ENCODE measurements around the gene ATAD1. TPM values are rescaled to one million over a fixed set of nuclear protein-coding genes. Genes with fewer than 3 reads are reported as not detected.
"Not testable (repeated sequence)": the region's sequence is repeated elsewhere in the genome, so short reads cannot be mapped to it uniquely, and the experiment has no call there.

The ATAD1 gene
- total RNA-seq, 3 donors from 2014 or later = 52.2 to 61.1 (median 52.5) TPM

DNA sequence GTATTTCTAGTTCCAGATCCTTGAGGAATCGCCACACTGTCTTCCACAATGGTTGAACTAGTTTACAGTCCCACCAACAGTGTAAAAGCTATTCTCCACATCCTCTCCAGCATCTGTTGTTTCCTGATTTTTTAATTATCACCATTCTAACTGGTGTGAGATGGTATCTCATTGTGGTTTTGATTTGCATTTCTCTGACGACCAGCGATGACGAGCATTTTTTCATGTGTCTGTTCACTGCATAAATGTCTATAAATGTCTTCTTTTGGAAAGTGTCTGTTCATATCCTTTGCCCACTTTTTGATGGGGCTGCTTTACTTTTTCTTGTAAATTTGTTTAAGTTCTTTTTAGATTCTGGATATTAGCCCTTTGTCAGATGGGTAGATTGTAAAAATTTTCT lies 37.6 kb upstream of the ATAD1 start:
- not testable (repeated sequence) for H3K36me3 Mint-ChIP-seq (ENCODE audit: insufficient read depth); DNase-seq; H3K27me3 Mint-ChIP-seq (ENCODE audit: low read depth); H3K9me3 Mint-ChIP-seq; ATAC-seq; H3K4me3 Mint-ChIP-seq
- H3K4me1 Mint-ChIP-seq (ENCODE audit: low read depth) = peaks cover 13% of the 10 kb centered on the region

DNA sequence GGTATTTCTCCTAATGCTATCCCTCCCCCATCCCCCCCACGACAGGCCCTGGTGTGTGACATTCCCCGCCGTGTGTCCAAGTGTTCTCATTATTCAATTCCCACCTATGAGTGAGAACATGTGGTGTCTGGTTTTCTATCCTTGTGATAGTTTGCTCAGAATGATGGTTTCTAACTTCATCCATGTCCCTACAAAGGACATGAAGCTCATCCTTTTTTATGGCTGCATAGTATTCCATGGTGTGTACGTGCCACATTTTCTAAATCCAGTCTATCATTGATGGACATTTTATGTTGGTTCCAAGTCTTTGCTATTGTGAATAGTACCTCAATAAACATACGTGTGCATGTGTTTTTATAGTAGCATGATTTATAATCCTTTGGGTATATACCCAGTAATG lies 37.2 kb upstream of the ATAD1 start:
- ATAC-seq; H3K9me3 Mint-ChIP-seq; H3K4me3 Mint-ChIP-seq; H3K27me3 Mint-ChIP-seq (ENCODE audit: low read depth); H3K36me3 Mint-ChIP-seq (ENCODE audit: insufficient read depth); DNase-seq; H3K4me1 Mint-ChIP-seq (ENCODE audit: low read depth): not testable (repeated sequence)

DNA sequence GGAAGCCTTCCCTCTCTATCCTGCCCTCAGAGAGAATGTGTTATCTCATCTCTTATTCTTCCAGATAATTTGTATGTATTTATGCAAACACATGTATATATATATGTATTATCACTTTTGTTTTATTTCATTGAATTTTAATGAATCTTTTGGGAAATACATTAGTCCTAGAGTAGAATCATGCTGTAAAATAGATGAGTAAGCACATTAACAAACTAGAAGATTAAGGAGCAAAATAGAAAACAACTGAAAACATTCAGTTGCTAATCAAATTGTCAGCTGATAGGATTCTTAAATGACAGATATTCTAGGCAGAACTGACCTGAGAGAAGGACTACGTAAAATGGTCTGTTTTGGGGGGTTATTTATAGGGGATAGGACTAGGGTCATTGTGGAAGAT lies 34.1 kb upstream of the ATAD1 start:
- no peak for ATAC-seq
- no peak for DNase-seq
- Mint-ChIP-seq H3K27me3 (ENCODE audit: low read depth) (no peaks in the 10 kb centered on the region), H3K4me3 (no peak overlapping the region), H3K36me3 (ENCODE audit: insufficient read depth) (no peaks in the 10 kb centered on the region), H3K4me1 (ENCODE audit: low read depth) (peaks cover 8% of the 10 kb centered on the region), H3K9me3 (no peaks in the 10 kb centered on the region)

DNA sequence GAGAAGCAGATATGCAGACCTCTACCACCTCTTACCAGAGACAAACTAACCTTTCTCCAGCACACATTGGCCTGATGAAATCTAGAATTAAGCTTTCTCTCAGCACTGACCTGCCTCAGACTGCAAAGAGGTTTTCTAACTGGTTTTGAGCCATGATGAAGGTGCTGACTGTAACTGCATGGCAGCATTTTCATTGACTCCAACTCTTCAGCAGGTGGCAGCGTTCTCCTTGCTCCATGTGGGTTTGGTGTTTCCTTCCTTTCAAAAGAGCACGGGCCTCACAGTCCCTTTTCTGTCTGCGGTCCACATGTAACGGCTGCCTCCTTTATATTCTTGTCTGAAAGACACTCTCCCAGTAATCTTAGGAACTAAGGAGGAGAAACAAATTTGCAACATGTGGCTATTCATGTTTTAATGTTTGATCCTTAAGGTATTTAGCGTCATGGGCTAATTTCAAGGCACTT lies 32.7 kb upstream of the ATAD1 start:
- no peak overlapping the region for H3K4me3 Mint-ChIP-seq

DNA sequence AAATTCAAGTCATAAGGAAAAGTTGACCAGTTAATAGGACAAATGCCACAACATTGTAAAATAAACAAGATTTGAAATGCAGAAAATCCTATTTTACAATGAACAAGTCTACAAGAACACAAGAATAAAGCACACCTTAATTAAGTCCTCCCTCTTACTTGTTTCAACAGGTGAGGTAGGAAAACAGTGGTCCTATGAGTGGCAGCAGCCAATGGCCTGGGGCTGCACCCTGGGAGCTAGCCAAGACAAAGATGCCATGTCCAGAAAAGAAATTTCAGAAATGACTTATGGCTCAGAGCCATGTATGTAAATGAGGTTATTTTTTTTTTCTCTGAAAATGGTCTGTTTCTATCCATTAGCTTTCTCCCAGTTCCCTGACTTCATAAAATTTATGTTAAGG lies 31.0 kb upstream of the ATAD1 start:
- ATAC-seq = no peak
- peaks cover 3% of the 10 kb centered on the region for H3K4me1 Mint-ChIP-seq (ENCODE audit: low read depth)
- H3K27me3 Mint-ChIP-seq (ENCODE audit: low read depth) = no peaks in the 10 kb centered on the region
- H3K4me3 Mint-ChIP-seq = no peak overlapping the region
- DNase-seq = no peak
- H3K9me3 Mint-ChIP-seq = no peaks in the 10 kb centered on the region
- H3K36me3 Mint-ChIP-seq (ENCODE audit: insufficient read depth) = no peaks in the 10 kb centered on the region

More for the DNA sequence above, 32.7 kb upstream of the ATAD1 start:
- no peaks in the 10 kb centered on the region for H3K27me3 Mint-ChIP-seq (ENCODE audit: low read depth)
- DNase-seq (peak; percentile 35), ATAC-seq (peak; percentile 84 to 85)
- H3K36me3 Mint-ChIP-seq (ENCODE audit: insufficient read depth) = no peaks in the 10 kb centered on the region
- H3K9me3 Mint-ChIP-seq = no peaks in the 10 kb centered on the region
- H3K4me1 Mint-ChIP-seq (ENCODE audit: low read depth) = peaks cover 7% of the 10 kb centered on the region

DNA sequence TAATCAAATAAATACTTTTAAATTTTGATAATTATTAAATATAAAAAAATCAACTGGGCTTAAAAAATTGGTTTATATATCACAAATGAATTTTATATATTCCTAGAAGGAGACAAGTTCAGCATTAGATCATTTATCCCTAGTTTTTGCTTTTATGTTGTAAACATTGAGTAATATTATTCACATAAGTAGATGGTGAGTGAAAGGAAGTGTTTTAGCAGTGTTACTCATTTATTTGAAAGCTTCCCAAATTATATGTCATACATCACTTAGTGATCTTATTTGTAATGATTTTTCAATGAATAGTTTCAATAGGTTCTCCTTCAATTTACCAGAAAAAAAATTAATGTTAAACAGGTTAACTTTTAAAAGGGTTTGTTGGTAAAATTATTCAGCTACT lies 29.5 kb upstream of the ATAD1 start:
- Mint-ChIP-seq H3K4me1 (ENCODE audit: low read depth) (peaks cover 3% of the 10 kb centered on the region), H3K36me3 (ENCODE audit: insufficient read depth) (no peaks in the 10 kb centered on the region), H3K9me3 (no peaks in the 10 kb centered on the region), H3K27me3 (ENCODE audit: low read depth) (no peaks in the 10 kb centered on the region), H3K4me3 (no peak overlapping the region)
- no peak for DNase-seq
- no peak for ATAC-seq

DNA sequence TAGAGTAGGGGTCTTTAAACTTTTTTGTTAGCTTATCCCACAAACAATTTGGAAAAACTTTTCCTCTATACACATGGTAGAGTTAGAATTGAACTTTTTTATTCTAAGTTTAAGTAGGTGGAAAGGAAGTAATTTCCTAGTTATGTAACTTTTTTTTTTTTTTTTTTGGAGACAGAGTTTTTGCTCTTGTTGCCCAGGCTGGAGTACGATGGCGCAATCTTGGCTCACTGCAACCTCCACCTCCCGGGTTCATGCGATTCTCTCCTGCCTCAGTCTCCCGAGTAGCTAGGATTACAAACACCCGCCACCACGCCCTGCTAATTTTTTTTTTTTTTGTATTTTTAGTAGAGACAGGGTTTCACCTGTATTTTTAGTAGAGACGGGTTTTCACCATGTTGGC lies 28.7 kb upstream of the ATAD1 start:
- not testable (repeated sequence) for H3K4me1 Mint-ChIP-seq (ENCODE audit: low read depth); H3K4me3 Mint-ChIP-seq; DNase-seq; ATAC-seq; H3K27me3 Mint-ChIP-seq (ENCODE audit: low read depth); H3K9me3 Mint-ChIP-seq; H3K36me3 Mint-ChIP-seq (ENCODE audit: insufficient read depth)

DNA sequence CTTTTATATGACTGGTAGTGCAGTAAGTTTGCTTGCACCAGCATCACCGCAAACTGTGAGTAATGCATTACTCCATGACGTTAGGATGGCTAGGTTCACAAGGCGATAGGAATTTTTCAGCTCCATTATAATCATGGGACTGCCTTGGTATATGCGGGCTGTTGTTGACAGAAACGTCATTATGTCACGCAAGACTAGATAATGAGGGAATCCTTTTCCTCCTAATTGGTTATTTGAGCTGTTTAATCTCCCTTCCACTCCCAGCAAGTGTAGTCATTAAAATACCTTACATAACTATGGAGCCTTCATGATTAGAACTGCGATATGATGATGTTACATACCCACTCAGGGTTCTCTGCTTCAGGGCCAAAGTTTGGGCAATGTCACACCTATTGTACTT lies 28.0 kb upstream of the ATAD1 start:
- ATAC-seq (no peak), DNase-seq (no peak)
- Mint-ChIP-seq H3K9me3 (no peaks in the 10 kb centered on the region), H3K4me3 (no peak overlapping the region), H3K36me3 (ENCODE audit: insufficient read depth) (no peaks in the 10 kb centered on the region), H3K4me1 (ENCODE audit: low read depth) (peaks cover 1% of the 10 kb centered on the region), H3K27me3 (ENCODE audit: low read depth) (no peaks in the 10 kb centered on the region)

DNA sequence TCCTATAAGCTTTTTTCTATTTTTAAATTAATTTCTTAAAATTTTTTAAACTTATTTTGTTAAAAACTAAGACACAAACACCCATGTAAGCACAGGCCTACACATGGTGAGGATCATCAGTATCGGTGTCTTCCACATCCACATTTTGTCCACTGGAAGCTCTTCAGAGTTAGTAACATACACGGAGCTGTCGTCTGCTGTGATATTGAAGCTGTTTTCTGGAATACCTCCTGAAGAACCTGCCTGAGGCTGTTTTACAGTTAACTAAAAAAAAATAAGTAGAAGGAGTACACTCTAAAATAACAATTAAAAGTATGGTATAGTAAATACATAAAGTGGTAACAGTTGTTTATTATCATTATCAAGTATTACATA lies 27.6 kb upstream of the ATAD1 start:
- no peak for ATAC-seq

DNA sequence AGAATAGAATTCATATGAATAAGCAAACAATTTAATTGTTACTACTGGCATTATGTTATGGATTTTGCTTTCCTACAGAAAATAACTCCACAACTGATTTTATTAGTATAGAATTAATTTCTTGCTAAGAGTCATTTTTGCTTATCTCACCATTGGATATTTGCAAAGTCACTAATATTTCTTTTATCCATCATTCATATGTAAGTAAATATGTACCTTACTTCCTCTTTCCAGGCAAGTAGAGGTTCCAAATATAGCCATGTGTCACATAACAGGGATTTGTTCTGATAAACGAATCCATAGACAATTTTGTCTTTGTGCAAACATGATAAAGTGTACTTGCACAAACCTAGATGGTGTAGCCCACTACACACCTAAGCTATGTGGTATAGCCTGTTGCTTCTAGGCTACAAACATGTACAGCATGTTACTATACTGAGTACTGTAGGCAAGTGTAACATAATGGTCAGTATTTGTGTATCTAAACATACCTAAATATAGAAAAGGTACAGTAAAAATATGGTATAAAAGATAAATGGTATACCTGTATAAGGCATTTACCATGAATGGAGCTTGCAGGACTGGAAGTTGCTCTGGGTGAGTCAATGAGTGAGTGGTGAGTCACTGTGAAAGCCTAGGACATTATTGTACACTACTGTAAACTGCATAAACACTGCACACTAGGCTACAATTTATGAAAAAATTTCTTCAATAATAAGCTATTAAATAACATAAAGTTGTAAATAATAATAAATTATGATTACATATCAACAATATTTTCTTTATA lies 27.0 kb upstream of the ATAD1 start:
- DNase-seq (no peak), ATAC-seq (peak; percentile 46 to 51)

More for the DNA sequence above, 27.6 kb upstream of the ATAD1 start:
- no peaks in the 10 kb centered on the region for H3K27me3 Mint-ChIP-seq (ENCODE audit: low read depth)
- no peak overlapping the region for H3K4me3 Mint-ChIP-seq
- no peak for DNase-seq
- H3K9me3 Mint-ChIP-seq = no peaks in the 10 kb centered on the region
- H3K36me3 Mint-ChIP-seq (ENCODE audit: insufficient read depth) = no peaks in the 10 kb centered on the region
- H3K4me1 Mint-ChIP-seq (ENCODE audit: low read depth) = no peaks in the 10 kb centered on the region

DNA sequence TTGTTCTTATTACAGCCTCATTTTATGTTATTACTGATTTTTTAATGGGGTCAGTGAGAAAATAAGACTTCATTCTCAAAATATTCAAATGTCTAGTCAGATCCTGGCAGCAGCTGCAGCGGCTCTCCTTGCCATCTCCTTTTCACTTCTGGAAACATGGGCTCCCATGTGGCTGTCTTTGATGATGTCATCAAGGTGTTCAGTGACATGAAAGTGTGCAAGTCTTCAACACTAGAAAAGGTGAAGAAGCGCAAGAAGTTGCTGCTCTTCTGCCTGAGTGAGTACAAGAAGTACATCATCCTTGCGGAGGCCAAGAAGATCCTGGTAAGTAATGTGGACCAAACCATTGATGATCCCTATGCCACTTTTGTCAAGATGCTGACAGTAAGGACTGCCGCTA lies 25.7 kb upstream of the ATAD1 start:
- Mint-ChIP-seq H3K4me1 (ENCODE audit: low read depth) (no peaks in the 10 kb centered on the region), H3K4me3 (no peak overlapping the region), H3K9me3 (no peaks in the 10 kb centered on the region), H3K27me3 (ENCODE audit: low read depth) (no peaks in the 10 kb centered on the region), H3K36me3 (ENCODE audit: insufficient read depth) (no peaks in the 10 kb centered on the region)
- DNase-seq = no peak
- no peak for ATAC-seq

More for the DNA sequence above, 27.0 kb upstream of the ATAD1 start:
- Mint-ChIP-seq H3K4me1 (ENCODE audit: low read depth) (no peaks in the 10 kb centered on the region), H3K27me3 (ENCODE audit: low read depth) (no peaks in the 10 kb centered on the region), H3K9me3 (no peaks in the 10 kb centered on the region), H3K36me3 (ENCODE audit: insufficient read depth) (no peaks in the 10 kb centered on the region), H3K4me3 (no peak overlapping the region)

DNA sequence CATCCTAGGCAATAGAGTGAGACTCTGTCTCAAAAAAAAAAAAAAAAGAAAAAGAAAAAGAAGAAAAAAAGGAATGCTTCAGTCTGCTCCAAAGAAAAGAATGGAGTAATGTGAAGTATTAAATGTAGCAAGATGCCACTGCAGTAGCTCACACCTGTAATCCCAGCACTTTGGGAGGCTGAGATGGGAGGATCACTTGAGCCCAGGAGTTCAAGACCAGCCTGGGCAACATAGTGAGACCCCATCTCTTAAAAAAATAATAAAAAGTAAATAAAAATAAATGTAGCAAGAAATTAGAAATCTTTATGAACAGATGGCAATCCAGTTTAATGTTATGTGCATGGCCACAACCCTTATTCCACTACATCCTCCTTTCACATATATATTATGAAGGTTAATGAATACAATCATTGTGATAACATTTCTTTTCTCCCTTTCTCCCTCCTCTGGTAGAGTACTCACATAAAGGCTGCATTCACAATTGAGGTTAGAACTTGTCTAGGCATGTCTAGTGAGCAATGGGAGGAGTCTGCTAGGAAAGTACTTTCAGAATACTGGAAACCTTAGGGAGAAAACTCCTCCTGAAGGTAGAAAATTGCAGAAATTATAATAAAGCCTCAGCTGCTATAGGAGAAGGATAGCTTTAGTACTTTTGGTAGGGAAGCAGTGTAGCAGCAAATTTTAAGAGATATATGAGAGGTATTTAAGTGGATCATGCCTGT lies 24.9 kb upstream of the ATAD1 start:
- ATAC-seq (no peak), DNase-seq (no peak)
- H3K36me3 Mint-ChIP-seq (ENCODE audit: insufficient read depth) = no peaks in the 10 kb centered on the region
- no peak overlapping the region for H3K4me3 Mint-ChIP-seq
- no peaks in the 10 kb centered on the region for H3K9me3 Mint-ChIP-seq
- no peaks in the 10 kb centered on the region for H3K4me1 Mint-ChIP-seq (ENCODE audit: low read depth)
- H3K27me3 Mint-ChIP-seq (ENCODE audit: low read depth) = no peaks in the 10 kb centered on the region

DNA sequence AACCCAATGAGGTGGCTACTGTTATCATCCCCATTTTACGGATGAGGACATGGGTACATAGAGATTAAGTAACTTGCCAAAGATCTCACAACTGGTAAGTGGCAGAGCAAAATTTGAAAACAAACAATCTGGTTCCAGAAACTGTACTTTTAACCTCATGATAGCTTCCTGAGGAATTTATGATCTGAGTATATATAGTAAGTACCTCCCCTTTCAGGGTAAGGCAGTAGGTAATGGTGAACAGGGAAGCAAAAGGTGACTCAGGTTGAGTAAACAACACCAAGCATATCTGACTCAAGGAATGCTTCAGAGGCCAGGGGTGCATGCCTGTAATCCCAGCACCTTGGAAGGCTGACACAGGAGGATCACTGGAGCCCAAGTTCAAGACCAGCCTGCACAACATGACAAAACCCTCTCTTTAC lies 24.2 kb upstream of the ATAD1 start:
- ATAC-seq = no peak
- no peaks in the 10 kb centered on the region for H3K36me3 Mint-ChIP-seq (ENCODE audit: insufficient read depth)
- no peaks in the 10 kb centered on the region for H3K27me3 Mint-ChIP-seq (ENCODE audit: low read depth)
- H3K9me3 Mint-ChIP-seq = no peaks in the 10 kb centered on the region
- no peak for DNase-seq
- no peak overlapping the region for H3K4me3 Mint-ChIP-seq
- H3K4me1 Mint-ChIP-seq (ENCODE audit: low read depth) = no peaks in the 10 kb centered on the region

DNA sequence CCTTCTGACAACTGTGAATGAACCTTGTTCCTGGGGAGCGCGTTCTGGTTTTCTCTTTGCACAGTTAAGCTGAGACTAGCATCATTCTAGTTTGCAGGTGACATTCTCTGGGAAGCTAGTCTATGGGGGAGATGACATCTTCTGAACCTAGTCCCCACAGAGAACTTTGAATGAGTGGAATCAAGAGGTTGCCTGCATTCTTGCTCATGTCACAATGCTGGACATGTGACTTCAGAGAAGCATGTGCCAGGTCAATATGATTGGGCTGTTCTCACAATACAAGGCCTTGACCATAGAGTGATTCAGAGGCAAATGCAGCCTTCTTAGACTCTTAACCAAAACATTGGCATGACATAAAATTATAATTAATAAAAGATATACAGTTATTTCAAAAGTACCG lies 23.2 kb upstream of the ATAD1 start:
- Mint-ChIP-seq H3K4me3 (no peak overlapping the region), H3K4me1 (ENCODE audit: low read depth) (no peaks in the 10 kb centered on the region), H3K27me3 (ENCODE audit: low read depth) (no peaks in the 10 kb centered on the region), H3K9me3 (peaks cover 6% of the 10 kb centered on the region), H3K36me3 (ENCODE audit: insufficient read depth) (peaks cover 2% of the 10 kb centered on the region)
- ATAC-seq (no peak), DNase-seq (no peak)

DNA sequence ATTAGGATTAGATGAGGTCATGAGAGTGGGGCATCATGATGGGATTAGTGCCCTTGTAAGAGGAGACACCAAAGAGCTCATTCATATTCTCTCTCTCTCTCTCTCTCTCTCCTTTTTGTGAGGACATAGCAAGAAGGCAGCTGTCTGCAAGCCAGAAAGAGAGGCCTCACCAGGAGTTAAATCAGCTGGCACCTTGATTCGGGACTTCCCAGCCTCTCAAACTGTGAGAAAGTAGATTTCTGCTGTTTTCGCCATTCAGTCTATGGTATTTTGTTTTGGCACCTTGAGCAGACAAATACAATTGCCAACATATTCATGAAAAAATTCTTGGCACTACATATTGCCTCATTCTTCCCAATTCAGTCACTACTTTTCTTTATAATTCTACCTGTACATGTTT lies 20.6 kb upstream of the ATAD1 start:
- Mint-ChIP-seq H3K4me3 (no peak overlapping the region), H3K9me3 (peaks cover 6% of the 10 kb centered on the region), H3K27me3 (ENCODE audit: low read depth) (no peaks in the 10 kb centered on the region), H3K36me3 (ENCODE audit: insufficient read depth) (peaks cover 2% of the 10 kb centered on the region), H3K4me1 (ENCODE audit: low read depth) (no peaks in the 10 kb centered on the region)
- no peak for ATAC-seq
- no peak for DNase-seq

Measured in activated T-cell treated with anti-CD3 and anti-CD28 coated beads, Interleukin-2, amount 50 U/mL, for 4 hours (primary cell).